ES-I3 (cell line): ENCODE data around the gene GRK5.

Experiments used
- H3K36me3 ChIP-seq: 2 replicates; pipeline ENCODE4 v1.6.1; 2013; ENCODE audit warnings: mild to moderate bottlenecking, low read length, control low read depth, moderate library complexity; ENCODE audit not compliant: insufficient read depth
- H3K4me1 ChIP-seq: 2 replicates; pipeline ENCODE4 v1.6.1; 2013; ENCODE audit warnings: mild to moderate bottlenecking, control low read depth, low read length; ENCODE audit not compliant: insufficient read depth
- H3K9ac ChIP-seq: 2 replicates; pipeline ENCODE4 v1.6.1; 2013; ENCODE audit warnings: low read depth, mild to moderate bottlenecking, low read length, moderate library complexity
- H3K9me3 ChIP-seq: 2 replicates; pipeline ENCODE4 v1.6.1; 2013; ENCODE audit warnings: mild to moderate bottlenecking, low read length, moderate library complexity; ENCODE audit not compliant: control insufficient read depth, insufficient read depth

The GRK5 gene

DNA sequence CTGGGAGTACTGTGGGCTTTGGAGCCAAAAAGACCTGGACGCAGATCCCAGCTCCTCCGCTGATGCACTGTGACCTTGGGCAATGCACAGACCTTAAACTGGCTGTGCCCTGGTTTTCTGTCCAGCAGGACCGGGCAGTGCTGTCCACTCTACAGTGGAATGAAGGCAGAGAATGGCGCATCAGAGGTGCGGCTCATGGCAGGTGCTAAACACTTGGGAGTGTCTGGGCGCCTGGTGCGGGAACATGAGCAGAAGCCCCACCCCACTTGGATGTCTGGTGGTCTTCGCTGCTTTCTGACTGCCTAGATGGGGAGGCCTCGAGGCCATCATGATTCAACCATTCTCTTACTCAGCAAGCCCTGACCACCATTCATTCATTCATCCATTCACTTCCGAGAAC, 153.7 kb downstream of the GRK5 start:
- Histone ChIP-seq H3K9ac (no peak overlapping the region), H3K9me3 (peaks cover 4% of the 10 kb centered on the region; the same call in 1 of the 2 replicates), H3K36me3 (no peaks in the 10 kb centered on the region)

DNA sequence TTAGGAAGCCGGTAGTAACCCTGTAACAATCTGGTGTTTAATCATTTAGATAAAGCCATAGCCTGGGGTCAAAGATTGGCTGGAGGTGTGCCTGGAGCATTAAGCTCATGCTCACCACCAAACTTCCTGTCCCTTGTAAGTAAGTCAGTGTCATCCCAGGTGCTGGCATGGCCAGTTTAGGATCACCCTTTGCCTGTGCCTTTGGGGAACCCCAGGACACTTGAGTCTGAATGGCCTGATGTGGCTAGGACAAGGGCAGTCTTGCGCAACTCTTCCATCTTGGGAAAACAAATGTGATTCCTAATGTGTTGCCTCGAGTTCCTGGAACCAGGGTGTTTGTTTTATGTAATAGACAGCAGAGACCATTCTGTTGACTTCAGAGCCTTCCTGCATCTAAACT, 154.8 kb downstream of the GRK5 start:
- Histone ChIP-seq H3K4me1 (no peaks in the 10 kb centered on the region), H3K9me3 (no peaks in the 10 kb centered on the region), H3K9ac (no peak overlapping the region), H3K36me3 (no peaks in the 10 kb centered on the region)

More for the DNA sequence above, 153.7 kb downstream of the GRK5 start:
- H3K4me1 ChIP-seq = no peaks in the 10 kb centered on the region

DNA sequence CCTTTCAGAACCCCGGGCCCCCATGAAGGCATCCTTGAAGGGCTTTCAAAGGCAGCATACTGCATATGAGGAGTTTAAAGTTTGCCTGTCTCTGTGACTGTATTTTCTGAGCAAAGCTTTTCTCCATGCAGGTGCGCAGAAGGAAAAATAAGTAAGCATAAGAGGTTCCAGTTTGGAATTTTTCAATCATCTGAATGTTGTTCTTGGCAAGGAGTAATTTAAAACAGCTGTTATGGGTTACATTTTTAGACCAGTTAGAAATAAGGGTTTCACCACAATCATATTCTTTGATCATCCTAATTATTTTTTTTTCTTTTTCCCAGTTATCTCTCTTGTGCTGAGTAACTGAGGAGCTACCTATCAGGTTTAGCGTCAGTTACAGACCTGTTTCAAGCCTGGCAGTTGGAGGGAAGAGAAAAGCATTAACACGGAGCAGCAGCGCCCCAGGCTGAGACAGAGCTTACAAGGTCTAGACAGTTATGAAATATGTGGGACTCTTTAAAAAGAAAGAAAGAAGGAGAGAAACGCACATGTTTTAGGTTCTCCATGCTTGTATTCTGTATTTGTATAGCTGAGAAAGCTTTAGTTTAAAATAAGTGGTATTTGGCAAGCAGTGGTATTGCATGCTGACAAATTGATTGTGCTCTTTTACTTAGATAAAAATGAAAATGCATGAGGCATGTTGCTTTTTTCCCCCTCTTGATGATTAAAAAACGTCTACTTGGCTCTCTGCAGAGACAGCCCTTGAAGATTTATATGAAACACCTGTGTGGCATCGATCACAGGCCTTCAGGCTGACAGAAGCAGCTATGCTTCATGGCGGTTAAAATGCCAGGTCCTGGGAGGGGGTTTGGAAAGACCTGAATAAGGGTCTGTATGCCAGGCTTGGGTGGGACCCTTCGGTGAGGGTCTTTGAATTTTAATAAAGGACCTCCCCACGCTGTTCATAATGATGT, 157.6 kb downstream of the GRK5 start:
- Histone ChIP-seq H3K4me1 (no peaks in the 10 kb centered on the region), H3K36me3 (no peaks in the 10 kb centered on the region), H3K9me3 (no peaks in the 10 kb centered on the region), H3K9ac (no peak overlapping the region)

DNA sequence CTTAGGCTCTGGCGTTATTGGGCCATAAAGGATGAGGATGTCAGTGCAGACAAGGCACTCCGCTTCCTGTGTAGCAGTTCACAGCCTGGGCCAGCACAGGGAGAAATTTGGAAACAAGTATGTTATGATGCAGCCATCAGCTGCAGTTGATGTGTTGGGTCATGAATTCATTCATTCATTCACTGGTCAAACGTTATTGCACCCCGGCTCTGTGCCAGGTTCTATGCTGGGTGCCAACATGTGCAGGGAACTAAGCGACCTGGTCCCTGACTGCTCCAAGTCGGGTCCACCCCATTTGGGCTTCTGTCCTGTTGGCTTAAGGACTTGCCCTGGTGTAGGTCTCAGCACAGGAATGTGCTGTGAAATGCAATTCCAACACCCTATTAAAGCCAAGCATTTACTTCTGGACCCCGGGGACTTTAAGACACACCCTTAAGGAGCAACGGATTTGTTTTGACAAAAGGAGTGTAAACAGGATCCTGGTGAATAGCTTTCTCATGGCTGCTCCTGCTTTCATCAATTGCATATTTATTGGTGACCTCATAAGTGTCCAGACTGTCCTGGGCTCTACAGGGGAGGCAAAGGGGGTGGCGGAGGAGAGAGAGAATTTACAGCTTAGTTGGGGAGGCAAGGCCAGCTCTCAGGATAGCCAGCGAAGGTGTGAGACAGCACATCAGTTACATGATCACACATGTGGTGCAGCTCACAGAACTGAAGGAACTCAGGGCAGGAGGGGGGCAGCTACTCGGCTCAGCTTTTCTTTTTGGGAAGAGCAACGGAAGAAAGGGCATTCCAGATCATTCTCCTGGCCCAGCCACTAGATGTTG, 158.6 kb downstream of the GRK5 start:
- Histone ChIP-seq H3K9me3 (no peaks in the 10 kb centered on the region), H3K4me1 (no peaks in the 10 kb centered on the region; the same call in 1 of the 2 replicates), H3K9ac (no peak overlapping the region), H3K36me3 (no peaks in the 10 kb centered on the region)

DNA sequence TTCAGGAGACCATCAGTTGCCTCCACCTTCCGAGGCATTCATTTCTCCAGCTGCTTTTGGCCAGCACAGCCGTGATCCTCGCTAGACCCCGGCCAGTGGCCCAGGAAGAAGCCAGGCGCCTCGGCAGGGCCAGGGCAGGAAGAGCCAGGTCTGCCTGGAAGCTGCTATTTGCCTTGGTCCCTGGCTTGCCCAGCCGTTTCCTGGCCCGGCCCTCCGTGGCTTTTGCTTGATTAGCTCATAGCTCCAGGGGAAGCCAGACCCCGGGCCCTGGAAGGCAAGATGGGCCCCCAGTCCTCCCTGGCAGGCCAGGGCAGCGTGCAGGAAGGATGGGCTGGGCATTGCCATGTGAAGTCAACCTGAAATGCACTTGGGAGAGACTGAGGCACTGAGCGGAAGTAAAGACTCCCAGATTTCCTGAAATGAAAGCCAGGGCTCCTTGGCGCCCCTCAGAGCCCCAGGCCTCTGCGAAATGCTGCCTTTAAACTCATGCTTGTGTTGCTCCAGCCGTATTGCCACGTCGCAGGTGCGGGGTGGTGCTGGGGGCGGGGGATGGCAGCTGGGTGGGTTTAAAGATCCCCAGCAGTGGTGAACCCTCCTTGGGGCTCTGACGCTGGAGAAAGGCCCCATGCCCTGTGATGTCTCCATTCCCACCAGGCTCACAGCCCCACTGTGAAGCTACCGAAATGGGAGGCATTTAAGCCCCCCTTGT, 160.6 kb downstream of the GRK5 start:
- no peaks in the 10 kb centered on the region; the same call in 1 of the 2 replicates for H3K4me1 ChIP-seq
- H3K9me3 ChIP-seq = no peaks in the 10 kb centered on the region
- no peak overlapping the region for H3K9ac ChIP-seq
- H3K36me3 ChIP-seq = no peaks in the 10 kb centered on the region

DNA sequence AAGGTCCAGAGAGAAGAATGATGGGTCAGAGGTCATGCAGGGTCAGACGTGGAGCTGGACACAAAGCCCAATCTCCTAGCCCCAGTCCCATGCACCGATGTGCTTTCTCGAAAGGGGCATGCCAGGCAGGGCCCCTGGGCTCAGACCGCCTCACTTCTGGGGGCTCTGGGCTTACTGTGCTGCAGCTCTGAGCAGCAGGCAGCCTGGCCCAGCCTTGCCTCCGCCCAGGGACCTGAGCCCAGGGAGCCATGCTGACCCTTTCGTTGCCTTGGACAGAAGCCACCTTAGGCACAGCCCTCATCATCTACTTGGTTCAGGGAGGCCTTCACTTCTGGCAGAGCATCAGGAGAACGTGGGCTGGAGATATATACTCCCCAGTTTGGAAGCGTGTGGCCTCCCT, 161.2 kb downstream of the GRK5 start:
- Histone ChIP-seq H3K9ac (no peak overlapping the region), H3K36me3 (no peaks in the 10 kb centered on the region), H3K9me3 (no peaks in the 10 kb centered on the region), H3K4me1 (no peaks in the 10 kb centered on the region; the same call in 1 of the 2 replicates)

DNA sequence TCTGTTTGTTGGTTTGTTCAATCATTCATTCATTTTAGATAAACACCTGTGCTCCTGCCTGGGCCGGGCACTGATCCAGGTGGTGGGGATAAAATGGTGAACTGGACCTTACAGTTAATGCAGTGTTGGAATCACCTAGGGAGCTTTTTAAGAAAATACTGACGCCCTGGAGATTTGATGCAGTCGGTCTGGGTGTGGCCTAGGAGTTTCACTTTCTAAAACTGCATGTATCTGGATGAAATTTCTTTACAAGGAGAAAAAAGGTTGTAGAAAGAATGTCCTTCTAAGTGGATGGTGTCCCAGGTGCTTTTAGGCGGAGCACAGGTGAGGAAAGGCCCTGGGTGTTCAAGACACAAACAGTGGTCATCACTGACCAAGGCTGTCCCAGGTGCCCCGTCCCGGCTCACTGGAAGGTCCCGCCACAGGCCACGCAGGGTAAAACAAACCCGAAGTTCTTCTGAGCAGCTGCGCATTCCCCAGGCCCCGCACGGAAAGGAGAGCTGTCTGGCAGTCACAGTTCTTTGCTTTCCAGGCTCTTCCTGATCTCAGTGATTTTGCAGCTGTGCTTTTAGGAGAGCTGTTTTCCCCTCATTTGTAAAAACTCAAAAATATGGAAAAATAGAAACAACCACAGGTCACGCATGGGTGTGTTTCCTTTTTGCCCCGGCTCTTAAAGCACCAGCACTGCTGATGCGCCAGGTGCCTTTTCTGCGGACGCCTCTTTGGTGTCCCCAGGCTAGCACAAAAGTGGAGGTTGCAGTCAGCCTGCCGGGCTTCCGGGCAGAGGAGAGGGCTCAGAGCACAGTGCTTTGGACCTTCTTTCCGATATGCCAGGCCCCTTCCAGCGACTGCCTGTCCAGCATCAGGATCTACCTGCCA, 161.9 kb downstream of the GRK5 start:
- Histone ChIP-seq H3K9me3 (no peaks in the 10 kb centered on the region), H3K36me3 (no peaks in the 10 kb centered on the region), H3K9ac (no peak overlapping the region), H3K4me1 (no peaks in the 10 kb centered on the region; the same call in 1 of the 2 replicates)

DNA sequence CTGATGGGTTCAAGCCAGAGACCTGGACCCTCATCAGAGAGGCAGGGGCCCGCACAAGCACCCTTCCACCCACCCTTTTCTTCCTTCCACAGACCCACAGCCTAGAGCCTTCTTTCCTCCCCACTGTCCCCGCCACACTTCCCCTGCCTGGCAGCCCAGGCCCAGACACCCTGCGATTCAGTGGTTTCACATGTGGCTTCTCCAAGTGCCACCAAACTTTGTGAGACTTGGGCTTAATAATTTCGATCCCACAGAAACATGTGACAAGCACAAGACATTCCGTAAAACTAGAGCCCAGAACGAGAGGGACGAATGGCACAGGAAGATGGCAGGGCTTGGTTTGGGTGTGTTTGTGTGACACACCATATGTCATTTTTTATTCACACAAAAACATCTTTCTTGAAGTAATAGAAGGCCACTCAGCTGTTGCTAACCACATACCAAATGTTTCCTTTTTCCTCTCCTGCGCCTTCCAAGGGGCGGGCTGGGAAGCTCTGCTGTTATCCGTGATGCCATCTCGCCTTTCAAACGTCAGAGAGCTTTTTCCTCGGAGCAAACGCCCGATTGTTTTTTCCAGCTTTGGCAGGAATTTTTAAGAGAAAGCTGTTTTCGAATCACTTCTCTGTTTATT, 162.9 kb downstream of the GRK5 start:
- H3K4me1 ChIP-seq = no peaks in the 10 kb centered on the region; the same call in 1 of the 2 replicates
- H3K9ac ChIP-seq = no peak overlapping the region
- no peaks in the 10 kb centered on the region for H3K9me3 ChIP-seq
- no peaks in the 10 kb centered on the region for H3K36me3 ChIP-seq

DNA sequence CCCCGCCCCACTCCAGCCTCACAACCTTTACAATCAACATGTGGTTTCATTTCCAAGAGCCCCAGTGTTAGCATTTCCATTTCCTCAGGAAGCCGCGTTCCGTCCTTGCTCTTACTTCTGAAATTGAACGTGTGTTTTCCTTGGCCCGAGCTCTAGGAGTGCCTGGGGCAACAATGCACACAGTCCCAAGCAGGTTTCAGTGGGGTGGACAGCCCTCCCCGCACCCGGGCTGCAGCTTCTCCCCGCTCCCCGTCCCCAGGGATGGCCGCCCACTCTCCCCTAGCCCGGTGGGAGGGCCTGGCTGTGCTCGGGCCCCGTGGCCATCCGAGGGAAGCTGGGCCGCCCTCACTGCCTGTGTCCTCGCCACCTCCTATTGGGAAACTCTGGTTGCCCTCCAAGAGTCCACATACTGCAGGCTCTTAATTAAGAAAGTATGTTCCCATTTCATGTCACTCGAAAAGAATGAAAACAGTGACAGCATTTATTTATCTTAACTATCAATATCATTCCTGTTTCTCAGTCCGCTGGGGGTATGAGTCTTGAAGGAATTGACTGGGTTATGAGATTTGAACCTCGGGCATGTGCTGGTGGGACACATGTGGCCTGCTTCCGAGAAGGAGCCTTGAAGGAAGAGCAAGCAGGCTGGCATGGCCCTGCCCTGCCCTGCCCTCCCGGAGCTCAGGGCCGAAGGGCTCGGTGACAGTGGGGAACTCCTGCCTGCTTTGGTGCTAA, 163.8 kb downstream of the GRK5 start:
- no peak overlapping the region for H3K9ac ChIP-seq
- no peaks in the 10 kb centered on the region; the same call in 1 of the 2 replicates for H3K4me1 ChIP-seq
- H3K9me3 ChIP-seq = no peaks in the 10 kb centered on the region
- H3K36me3 ChIP-seq = no peaks in the 10 kb centered on the region

DNA sequence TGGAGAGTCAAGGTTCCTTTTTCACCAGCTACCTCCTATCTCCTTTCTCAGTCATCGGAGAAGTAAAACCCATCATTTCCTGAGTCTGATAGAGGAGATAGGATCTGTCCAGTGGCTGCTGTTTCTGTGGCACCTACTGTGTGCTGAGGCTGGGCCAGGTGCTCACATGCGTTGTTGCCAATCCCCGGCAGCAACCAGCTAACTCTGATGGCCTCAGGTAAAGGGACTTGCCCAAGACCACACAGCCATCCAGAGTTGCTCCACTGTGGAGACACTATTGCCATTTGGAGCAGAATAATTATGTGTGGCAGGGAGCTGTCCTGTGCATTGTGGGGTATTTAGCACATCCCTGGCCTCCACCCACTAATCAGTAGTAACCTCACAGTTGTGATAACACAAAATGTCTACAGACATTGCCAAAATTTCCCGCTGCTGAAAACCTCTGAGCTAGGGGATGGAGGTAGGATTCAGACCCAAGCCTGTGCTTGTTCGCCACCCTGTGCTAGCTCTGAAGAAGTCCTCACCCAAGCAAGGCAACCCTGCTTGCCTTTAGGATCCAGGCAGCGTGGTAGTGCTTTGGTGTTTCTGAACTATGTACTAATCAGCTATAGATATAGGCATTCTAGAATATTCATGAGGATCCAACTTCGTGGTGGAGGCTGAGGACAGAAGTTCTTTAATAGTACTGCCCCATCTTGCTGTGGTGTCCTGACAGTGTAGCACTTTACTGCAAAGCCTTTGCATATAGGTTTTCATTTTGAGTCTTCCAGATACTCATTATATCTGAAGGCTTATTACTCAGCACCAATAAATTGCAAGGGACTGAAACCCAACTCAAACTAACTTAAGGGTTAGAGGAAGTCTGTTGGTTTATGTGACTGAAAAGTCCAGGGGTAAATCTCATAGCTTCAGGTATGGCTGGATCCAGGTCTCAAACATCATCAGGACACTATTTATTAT, 164.6 kb downstream of the GRK5 start:
- Histone ChIP-seq H3K9ac (no peak overlapping the region), H3K9me3 (no peaks in the 10 kb centered on the region), H3K36me3 (no peaks in the 10 kb centered on the region), H3K4me1 (no peaks in the 10 kb centered on the region; the same call in 1 of the 2 replicates)

DNA sequence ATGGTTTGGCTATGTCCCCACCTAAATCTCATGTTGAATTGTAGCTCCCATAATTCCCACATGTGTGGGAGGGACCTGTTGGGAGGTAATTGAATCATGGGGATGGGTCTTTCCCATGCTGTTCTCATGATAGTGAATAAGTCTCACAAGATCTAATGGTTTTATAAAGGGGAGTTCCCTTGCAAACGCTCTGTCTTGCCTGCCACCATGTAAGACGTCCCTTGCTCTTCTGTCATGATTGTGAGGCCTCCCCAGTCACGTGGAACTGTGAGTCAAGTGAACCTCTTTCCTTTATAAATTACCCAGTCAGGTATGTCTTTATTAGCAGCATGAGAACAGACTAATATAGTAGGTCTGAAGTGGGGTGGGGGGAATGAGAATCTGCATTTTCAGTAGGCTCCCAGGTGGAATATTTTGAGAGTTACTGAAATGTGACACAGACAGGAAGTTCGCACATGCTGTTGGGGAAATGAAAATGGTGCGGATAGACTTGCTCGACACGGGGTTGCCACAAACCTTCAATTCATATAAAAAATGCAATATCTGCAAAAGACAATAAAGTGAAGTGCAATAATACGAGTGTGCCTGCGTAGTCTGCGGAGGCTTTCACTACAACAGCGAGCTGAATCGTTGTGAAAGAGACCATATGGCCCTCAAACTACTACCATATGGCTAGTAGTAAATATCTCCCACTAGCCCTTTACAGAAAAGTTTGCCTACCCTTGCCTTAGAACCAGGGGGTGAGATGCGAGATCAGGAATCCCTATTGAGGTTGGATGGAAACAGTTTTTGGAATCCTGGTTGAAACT, 166.1 kb downstream of the GRK5 start:
- Histone ChIP-seq H3K9me3 (no peaks in the 10 kb centered on the region), H3K4me1 (no peaks in the 10 kb centered on the region; the same call in 1 of the 2 replicates), H3K36me3 (no peaks in the 10 kb centered on the region), H3K9ac (no peak overlapping the region)
